Measurements from ENCODE around the gene SLC12A3. TPM values are rescaled to one million over a fixed set of nuclear protein-coding genes. Genes with fewer than 3 reads are reported as not detected.

The SLC12A3 gene
- total RNA-seq, 1 donor from 2014 or later: not detected

- no peaks in the 10 kb centered on the region for H3K36me3 Mint-ChIP-seq (ENCODE audit: insufficient read depth)
Observed at GRCh38 chr16:56897026-56897799, 32.2 kb downstream of the SLC12A3 start.

GRCh38 chr16:56898847-56899246 lies 33.8 kb downstream of the SLC12A3 start:
- H3K27me3 Mint-ChIP-seq: peaks cover 7% of the 10 kb centered on the region
- DNase-seq (ENCODE audit: low spot score, unreplicated experiment): no peak
- no peaks in the 10 kb centered on the region for H3K9me3 Mint-ChIP-seq (ENCODE audit: low read depth)
- H3K4me1 Mint-ChIP-seq (ENCODE audit: low read depth): peaks cover 8% of the 10 kb centered on the region
- no peaks in the 10 kb centered on the region for H3K36me3 Mint-ChIP-seq (ENCODE audit: insufficient read depth)
- H3K4me3 Mint-ChIP-seq (ENCODE audit: low read depth): no peak overlapping the region
- no peak for TF ChIP-seq CTCF (IDR thresholded peaks at IDR 0.05; ENCODE audit: unreplicated experiment)
- no peak overlapping the region for H3K27ac Mint-ChIP-seq

More at GRCh38 chr16:56897026-56897799, 32.2 kb downstream of the SLC12A3 start:
- Mint-ChIP-seq H3K9me3 (ENCODE audit: low read depth) (no peaks in the 10 kb centered on the region), H3K4me3 (ENCODE audit: low read depth) (no peak overlapping the region), H3K4me1 (ENCODE audit: low read depth) (peaks cover 8% of the 10 kb centered on the region), H3K27ac (no peak overlapping the region), H3K27me3 (peaks cover 7% of the 10 kb centered on the region)
- no peak for TF ChIP-seq CTCF (IDR thresholded peaks at IDR 0.05; ENCODE audit: unreplicated experiment)
- no peak for DNase-seq (ENCODE audit: low spot score, unreplicated experiment)

- no peak for DNase-seq (ENCODE audit: low spot score, unreplicated experiment)
- no peaks in the 10 kb centered on the region for H3K27me3 Mint-ChIP-seq
- H3K4me3 Mint-ChIP-seq (ENCODE audit: low read depth): no peak overlapping the region
- no peaks in the 10 kb centered on the region for H3K36me3 Mint-ChIP-seq (ENCODE audit: insufficient read depth)
- H3K9me3 Mint-ChIP-seq (ENCODE audit: low read depth): peaks cover 4% of the 10 kb centered on the region
- no peak overlapping the region for H3K27ac Mint-ChIP-seq
- peaks cover 13% of the 10 kb centered on the region for H3K4me1 Mint-ChIP-seq (ENCODE audit: low read depth)
- TF ChIP-seq CTCF (IDR thresholded peaks at IDR 0.05; ENCODE audit: unreplicated experiment): no peak
Observed at GRCh38 chr16:56903866-56904265, 38.9 kb downstream of the SLC12A3 start.

DNA sequence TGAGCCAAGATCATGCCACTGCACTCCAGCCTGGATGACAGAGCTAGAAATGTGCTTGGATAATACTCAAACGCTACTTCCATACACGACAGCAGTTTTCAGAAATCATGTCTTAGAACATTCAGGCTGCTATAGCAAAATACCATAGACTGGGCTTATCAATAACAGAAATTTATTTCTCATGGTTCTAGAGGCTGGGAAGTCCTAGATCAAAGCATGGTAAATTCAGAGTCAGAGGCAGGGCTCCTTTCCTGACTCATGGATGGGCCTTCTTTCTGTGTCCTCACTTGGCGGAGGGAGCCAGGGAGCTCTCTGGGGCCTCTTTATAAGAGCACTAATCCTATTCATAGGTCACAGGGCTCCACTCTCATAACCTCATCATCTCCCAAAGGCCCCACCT lies 42.4 kb downstream of the SLC12A3 start:
- Mint-ChIP-seq H3K36me3 (ENCODE audit: insufficient read depth) (no peaks in the 10 kb centered on the region), H3K4me1 (ENCODE audit: low read depth) (peaks cover 42% of the 10 kb centered on the region), H3K27me3 (peaks cover 1% of the 10 kb centered on the region), H3K27ac (no peak overlapping the region), H3K9me3 (ENCODE audit: low read depth) (peaks cover 4% of the 10 kb centered on the region), H3K4me3 (ENCODE audit: low read depth) (no peak overlapping the region)
- no peak for DNase-seq (ENCODE audit: low spot score, unreplicated experiment)
- TF ChIP-seq CTCF (IDR thresholded peaks at IDR 0.05; ENCODE audit: unreplicated experiment): no peak

- TF ChIP-seq CTCF (IDR thresholded peaks at IDR 0.05; ENCODE audit: unreplicated experiment): no peak
- Mint-ChIP-seq H3K9me3 (ENCODE audit: low read depth) (peaks cover 4% of the 10 kb centered on the region), H3K36me3 (ENCODE audit: insufficient read depth) (no peaks in the 10 kb centered on the region), H3K27ac (peak overlapping the region; percentile 62), H3K27me3 (peaks cover 3% of the 10 kb centered on the region), H3K4me3 (ENCODE audit: low read depth) (no peak overlapping the region), H3K4me1 (ENCODE audit: low read depth) (peaks cover 50% of the 10 kb centered on the region)
- DNase-seq (ENCODE audit: low spot score, unreplicated experiment): no peak
Observed at GRCh38 chr16:56909527-56909979, 44.5 kb downstream of the SLC12A3 start.
